Activated naive CD4-positive, alpha-beta T cell (primary cell): ENCODE results near the gene SLC7A7.
A peak's percentile ranks its signal among the peaks of the same experiment; 100 is the strongest.
"Not testable (repeated sequence)": the region's sequence is repeated elsewhere in the genome, so short reads cannot be mapped to it uniquely, and the experiment has no call there.

Experiments used
- DNase-seq, 4 experiments: peaks; one replicate each; lab custom pipeline; 2025; lab: John Stamatoyannopoulos, UW

SLC7A7 gene

DNA sequence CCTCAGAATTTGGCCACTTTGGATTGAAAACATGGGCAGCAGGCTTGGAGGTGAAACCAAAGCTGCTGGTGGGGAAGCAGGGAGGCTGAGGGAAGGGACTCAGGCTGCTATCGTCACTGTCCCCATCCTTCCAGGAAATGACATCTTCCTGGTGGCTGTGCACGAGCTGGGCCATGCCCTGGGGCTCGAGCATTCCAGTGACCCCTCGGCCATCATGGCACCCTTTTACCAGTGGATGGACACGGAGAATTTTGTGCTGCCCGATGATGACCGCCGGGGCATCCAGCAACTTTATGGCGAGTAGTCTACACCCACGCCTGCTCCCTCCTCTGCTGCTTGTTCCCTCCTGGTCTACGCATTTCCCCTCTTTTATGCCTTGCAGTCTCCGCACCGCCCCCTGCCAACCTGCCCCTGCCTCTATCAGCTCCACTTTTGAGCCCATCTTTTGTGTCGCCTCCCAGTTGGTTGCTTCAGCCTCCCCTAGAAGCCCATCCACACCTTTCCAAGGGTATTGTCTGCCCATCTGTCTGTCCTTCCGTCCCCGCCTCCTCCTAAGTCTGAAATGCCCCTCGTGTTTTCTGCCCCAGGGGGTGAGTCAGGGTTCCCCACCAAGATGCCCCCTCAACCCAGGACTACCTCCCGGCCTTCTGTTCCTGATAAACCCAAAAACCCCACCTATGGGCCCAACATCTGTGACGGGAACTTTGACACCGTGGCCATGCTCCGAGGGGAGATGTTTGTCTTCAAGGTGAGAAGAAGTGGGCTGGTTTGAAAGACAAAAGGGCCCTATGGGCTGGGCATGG, 28.1 kb upstream of the SLC7A7 start:
- no peak for DNase-seq

DNA sequence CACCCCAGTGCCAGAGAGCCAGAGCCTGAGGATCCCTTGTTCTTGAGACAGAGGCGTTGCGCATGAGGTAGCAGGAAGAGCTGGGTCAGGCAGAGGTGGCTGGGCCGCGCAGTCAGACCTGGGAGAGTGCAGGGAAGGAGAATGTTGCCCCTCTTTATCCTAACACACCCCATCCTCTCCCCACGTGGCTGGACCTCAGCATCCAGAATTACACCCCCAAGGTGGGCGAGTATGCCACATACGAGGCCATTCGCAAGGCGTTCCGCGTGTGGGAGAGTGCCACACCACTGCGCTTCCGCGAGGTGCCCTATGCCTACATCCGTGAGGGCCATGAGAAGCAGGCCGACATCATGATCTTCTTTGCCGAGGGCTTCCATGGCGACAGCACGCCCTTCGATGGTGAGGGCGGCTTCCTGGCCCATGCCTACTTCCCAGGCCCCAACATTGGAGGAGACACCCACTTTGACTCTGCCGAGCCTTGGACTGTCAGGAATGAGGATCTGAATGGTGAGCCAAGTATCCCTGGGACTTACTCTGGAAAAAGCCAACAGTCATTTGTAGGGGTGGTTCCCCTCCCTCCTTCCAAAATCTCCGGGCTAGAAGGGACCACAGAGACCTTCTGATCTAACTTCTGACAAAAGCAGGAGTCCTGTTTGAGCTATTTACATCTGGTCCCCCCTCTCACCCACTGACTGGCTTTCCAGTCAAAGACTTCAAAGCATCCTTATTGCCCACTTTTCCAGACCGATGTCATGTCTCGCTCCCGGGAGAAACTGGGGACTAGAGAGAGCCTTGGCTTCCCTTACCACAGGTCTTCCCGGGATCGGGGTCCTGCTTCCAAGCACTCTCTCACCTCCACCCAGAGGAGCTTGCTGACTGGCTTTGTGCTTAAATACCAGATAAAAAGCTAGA, 27.2 kb upstream of the SLC7A7 start:
- no peak for DNase-seq

DNA sequence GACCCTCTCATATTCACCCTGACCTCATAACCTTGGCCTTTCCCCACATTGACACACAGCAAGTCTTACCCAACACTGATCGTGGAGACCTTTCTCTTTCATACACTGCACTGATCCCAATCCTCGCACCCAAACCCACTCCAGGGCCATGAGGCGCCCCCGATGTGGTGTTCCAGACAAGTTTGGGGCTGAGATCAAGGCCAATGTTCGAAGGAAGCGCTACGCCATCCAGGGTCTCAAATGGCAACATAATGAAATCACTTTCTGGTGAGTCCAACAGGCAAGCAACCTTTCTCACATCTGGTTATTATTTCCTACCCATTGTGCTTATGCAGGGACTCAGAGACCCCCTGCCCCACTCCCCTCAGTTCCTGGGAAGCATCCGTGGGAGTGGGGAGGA, 26.5 kb upstream of the SLC7A7 start:
- no peak for DNase-seq

DNA sequence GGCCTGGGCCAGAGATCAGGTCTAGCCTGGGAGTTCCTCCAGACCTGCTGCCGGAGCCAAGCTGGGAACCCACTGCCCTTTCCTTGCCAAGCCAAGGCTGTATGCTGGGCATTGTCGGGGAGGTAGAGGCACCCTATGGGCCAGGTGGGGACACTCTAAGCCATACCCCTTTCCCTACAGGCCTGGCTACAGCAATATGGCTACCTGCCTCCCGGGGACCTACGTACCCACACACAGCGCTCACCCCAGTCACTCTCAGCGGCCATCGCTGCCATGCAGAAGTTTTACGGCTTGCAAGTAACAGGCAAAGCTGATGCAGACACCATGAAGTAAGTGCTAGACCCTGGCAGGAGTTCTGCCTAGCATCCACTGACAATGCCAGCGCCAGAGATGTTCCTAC, 26.1 kb upstream of the SLC7A7 start:
- DNase-seq = no peak

DNA sequence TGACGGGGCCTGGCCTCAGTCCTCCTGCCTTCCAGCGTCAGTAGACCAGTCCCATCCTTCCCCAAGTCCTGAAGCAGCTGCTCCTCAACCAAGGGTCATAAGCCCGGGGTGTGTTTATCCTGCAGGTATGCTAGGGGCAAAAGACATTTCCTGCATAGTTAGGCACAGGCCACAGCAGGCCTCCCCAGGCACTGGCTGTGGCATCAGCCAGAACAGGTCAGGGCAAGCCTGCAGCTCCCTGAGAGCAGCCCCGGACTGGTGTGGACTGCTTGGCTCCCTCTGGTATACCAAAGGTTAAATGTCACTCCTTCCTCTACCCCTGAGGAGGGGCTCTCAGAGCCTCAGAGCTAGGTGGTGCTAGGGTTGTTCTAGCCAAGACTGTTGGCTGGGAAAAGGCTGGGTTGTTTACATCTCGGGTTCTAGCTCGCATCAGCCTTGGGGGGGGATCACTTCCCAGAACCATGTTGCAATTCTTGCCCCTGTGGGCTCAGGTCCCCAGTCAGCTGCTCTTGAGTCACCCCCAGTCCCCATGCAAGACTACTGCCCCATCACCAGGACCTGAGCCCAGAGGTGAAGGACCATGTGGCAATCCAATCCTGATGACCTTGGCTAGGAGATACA, 24.0 kb upstream of the SLC7A7 start:
- DNase-seq = no peak

DNA sequence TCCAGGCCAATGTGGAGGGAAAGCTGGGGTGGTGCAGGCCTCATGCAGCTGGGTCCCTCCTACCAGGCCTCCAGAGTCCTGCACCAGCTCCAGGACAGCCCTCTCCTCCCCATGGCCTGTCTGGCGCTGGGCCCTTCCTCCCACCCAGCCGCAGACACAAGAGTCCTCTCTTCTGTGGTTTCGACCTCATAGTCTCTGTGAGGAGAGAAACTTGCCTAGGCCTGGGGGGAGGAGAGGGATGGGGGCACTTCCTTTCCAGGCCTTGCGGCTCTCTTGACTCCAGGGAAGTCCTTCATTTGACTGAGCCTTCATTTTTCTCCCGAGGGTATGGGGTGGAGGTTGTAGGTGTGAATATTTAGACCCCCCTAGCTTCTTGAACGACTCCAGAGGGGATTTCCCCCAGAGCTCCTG, 23.4 kb upstream of the SLC7A7 start:
- DNase-seq = no peak

DNA sequence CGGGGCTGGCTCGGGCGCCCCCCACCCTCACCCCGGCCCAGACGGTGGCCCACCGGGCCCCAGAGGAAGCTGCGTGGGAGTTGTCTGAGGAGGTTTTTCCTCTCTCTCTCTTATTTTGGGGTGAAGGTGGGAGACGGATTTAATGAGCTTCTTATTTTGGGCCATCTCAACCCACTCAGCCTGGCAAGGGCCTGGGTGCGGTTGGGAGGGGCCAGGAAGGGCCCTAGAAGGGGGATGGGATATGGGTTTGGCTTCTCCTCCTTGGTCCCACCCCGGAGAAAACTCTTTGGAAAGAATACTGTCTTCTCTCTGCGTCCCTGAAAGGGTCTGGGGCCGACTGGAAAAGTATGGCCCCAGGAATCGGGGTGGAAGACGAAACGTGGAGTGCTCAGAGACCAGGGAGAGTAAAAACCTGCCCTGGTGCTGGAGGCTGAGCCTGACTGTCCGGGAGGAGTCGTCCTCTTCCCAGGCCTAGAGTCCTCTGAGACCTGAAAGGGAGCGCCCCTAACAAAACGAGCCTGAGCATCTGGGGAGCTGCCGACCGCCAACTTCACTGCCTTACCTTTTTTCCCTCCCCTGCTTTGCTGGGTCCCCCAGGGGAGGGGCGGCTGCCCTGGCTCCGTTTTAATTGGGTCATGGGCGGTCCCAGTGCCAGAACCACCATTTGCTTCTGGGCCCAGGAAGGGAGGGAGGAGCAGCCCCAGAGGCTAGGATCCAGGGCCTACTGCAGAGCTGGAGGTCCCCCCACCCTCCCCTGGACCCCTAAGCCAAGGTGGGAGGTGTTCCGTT, 22.7 kb upstream of the SLC7A7 start:
- no peak for DNase-seq

DNA sequence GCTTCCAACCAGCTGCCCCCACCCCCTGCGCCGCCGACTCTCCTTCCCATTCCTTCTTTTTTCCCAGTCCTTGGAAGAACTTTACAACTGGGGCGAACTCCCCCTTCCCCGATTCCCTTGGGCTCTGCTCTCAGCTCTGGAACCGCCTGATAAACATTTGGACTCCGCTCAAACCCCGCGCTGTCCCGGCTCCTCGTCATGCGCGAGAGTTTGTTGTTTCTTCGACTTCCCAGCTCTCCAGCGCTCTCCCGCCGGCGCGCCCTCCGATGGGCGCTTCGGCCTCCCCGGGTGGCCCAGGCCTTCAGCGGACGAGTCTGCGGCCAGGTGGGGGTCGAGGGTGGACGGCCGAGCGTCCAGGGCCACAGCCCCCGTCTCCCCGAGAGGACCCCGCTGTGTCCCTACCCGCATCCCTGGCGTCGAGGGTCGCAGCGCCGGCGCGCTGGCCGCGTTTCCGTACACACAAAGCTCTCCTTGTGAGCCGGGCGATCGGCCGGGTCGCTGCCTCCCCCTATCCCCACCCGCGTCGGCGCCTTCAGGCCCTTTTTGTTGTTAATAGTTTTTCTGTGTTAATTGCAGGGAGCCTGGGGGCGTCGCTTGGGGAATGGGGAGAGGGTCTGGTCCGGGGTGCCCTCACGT, 22.0 kb upstream of the SLC7A7 start:
- DNase-seq = peak in 1 of 4 experiments; percentile 16

DNA sequence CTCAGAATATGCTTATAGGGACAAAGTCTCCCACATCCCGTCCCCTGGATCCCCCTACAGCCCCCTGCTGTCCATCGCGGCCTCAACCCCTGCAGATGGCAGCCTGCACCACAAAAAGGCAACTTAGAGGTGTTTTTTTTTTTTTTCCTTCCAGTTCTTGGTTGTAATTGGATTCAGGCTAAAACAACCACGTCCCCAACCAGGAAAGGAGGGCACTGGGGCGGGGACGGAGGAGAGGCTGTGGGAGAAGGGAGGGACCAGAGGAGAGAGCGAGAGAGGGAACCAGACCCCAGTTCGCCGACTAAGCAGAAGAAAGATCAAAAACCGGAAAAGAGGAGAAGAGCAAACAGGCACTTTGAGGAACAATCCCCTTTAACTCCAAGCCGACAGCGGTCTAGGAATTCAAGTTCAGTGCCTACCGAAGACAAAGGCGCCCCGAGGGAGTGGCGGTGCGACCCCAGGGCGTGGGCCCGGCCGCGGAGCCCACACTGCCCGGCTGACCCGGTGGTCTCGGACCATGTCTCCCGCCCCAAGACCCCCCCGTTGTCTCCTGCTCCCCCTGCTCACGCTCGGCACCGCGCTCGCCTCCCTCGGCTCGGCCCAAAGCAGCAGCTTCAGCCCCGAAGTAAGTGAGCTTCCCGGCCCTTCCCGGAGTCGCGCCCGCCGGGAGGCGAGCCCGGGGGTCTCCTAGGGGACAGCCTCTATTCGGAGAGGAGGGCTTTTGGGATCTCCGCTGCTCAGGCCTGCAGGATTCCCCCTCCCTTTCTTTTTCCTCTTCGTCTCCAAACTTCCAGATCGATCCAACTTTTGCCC, 21.3 kb upstream of the SLC7A7 start, which contains the start of gene MMP14:
Gene MMP14 (plus strand): TSS at position 285 of the 813 bp plus-strand sequence. CDS start 233 bp downstream, at position 518.
- no peak for DNase-seq

DNA sequence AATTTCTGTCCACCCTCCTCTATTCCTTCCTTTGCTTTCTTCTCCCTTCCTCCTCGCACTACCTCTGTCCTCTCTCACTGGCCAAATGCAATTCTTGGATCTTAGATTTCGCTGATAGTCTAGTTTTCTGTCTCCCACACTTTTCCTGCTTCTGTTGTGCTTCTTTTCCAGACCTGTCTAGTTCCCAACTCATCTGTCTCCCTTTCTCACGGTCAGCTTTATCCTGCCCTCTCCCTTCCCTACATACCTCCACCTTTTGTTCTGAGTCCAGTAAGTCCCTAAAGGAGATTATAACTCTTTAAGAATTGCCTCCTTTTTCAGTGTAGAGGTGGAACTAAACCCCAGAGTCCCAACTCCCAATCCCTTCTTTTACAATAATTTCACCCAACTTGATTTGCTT, 20.3 kb upstream of the SLC7A7 start:
- no peak for DNase-seq

DNA sequence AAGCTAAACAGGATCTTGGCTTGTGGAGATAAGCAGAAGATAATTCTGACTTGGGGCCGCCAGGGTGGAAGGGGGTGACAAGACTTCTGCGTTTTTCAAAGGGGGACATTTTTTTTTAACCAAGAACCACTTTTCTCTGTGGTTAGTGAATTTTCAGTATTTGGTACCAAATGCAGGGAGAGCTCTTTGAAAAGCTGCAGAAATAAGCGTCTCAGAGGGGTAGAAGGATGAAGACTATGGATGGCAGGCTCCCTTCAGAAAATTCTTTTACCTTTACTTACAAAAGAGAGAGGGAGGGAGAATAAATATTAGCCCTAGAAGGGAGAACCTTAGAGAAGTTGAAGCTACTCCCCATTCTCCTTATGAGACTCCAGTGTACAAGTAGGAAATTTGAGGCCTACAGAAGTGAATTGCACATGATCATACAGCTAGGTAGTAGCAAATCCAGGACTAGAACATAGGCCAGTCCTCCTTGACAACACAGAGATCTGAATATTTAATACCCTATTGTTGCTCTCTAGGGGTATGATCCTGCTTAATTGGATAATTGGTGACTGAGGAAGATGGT, 15.3 kb upstream of the SLC7A7 start:
- no peak for DNase-seq

DNA sequence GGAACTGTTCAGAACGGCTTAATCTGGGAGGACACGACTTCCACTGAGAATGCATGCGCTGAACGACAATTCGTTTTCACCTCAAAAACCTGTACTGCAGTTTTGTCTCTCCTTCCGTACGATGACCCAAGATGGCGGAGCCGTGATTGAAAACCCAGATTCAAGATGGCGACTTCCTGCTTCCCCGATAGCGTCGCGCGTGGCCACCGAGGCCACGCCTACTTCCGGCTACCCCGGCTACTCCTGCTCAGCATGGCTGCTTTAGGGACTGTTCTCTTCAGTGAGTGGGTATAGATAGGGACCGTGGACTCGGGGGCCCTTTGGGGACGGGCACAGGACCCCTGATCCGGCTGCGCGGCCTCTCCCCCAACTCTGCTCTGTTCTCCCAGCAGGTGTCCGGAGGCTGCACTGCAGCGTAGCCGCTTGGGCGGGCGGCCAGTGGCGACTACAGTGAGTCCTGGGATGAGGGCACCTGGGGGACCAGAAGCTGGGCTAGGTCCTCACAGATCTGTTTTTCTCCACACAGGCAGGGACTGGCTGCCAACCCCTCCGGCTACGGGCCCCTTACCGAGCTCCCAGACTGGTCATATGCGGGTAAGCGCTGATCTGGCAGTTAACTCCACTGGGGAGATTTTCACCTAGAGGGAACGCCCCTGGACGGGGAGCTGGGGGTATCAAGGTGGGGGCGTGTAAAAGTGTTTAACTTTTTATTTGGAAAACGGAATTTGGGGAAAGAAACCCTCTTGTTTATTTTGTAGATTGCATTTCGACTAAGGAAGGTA, 14.6 kb upstream of the SLC7A7 start, which contains the start of gene MRPL52:
Gene MRPL52 (plus strand): TSS at position 227 of the 782 bp plus-strand sequence. CDS start 26 bp downstream, at position 253.
- DNase-seq = peak; percentile 61 to 87 (median 70)

DNA sequence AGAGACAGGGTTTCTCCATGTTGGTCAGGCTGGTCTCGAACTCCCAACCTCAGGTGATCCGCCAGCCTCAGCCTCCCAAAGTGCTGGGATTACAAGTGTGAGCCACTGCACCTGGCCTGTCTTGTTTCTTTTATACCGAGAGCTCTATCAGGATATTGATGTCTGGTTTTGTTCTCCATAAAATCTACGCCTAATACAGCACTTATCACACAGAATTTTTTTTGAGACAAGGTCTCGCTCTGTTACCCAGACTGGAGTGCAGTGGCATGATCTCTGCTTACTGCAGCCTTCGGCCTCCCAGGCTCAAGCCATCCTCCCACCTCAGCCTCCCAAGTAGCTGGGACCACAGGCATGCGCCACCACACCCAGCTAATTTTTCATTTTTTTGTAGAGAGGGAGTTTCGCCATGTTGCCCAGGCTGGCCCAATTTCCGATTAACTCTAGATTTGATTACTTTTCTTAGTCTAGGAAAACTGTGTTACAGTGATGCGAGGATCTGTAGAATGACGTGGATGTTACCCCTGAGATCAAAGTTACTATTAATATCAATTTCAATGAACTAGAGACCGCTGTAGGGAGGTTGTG, 13.9 kb upstream of the SLC7A7 start:
- DNase-seq = not testable (repeated sequence)

DNA sequence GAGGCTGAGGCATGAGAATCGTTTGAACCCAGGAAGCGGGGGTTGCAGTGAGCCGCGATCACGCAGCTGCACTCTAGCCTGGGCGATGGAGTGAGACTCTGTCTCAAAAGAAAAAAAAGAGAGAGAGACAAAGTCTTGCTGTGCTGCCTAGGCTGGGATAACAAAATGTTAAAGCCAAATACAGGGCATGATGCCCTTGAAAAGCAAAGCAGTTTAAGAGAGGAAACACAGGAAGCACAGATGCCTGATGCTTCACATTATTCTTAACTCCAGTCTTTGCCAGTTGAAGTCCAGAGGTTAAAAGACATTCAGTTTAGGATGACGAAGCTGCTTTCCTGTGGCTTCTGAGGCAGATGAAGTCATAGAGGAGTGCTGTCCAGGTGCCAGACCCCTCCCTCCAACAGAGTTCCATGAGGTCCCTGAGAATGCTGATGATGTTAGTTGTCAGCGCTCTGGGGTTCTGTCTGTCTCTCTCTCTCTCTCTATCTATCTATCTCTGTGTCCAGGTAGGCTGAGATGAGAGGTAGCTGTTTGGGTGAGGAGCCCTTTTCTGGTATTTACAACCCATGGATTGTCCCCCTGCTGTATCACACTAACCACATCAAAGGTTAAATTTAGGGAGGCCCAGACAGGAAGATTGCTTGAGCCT, 9.6 kb upstream of the SLC7A7 start:
- no peak for DNase-seq

DNA sequence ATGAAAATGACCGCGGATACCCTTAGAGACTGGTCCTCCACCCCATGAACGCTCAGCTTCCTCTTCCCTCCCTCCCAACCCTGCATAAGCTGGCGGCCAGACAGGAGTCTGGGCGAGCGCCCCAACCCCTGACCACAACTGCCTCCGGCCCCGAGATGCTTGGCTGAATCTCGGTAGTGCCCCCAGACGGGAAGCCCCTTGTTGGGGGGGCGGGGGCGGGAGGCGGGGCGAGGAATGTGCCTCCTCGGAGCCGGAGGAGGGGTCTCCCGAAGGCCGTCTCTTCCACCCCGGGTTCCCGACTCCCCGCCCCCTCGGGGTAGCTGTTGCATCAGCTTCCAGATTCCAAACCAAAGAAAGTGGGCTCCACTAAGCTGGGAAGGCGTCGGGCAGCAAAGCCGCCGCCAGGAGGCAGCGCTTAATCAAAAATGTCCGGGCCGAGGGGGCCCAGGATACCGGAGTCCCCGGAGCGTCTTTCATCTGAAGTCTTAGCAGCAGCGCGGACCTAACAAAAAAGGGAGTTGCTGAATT, 7.4 kb upstream of the SLC7A7 start:
- DNase-seq = peak in 3 of 4 experiments; percentile 26 to 65 (median 36)

DNA sequence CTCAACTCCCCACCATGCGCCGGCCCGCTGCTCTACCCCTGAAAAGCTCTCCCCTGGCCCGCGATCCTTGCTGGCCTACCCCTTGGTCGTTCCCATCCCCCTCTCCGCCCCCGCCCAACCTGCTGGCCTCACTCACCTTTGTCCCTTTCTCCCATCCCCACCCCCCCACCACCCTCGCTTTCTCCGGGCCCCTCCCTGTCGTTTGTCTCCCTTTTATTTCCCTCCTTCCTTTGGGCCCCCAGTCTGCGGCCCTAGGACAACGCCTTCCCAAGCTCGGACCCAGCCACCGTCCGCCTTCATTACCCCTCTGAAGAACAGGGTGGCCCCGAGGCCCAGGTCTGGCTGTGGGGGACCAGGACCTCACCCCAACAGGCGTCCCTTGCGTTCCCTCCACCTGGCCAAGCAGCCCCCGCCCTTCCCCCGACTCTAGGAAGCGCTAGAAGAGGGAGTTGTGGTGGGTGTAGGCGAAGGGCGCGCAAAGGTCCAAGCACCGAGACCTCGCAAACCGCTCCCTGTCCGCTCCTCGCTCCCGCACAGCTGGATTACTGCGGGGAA, 6.9 kb upstream of the SLC7A7 start:
- no peak for DNase-seq
